HG02588 (cell line): Measurements from ENCODE around the gene PLAAT3.
"Not testable (repeated sequence)": the region's sequence is repeated elsewhere in the genome, so short reads cannot be mapped to it uniquely, and the experiment has no call there.

Experiments used
- ATAC-seq: cut with Tn5 transposase; IDR thresholded peaks from one replicate; pipeline ENCODE4 v1.9.1; 2021; ENCODE audit warnings: mild to moderate bottlenecking, moderate library complexity; ENCODE audit not compliant: unreplicated experiment

The PLAAT3 gene

DNA sequence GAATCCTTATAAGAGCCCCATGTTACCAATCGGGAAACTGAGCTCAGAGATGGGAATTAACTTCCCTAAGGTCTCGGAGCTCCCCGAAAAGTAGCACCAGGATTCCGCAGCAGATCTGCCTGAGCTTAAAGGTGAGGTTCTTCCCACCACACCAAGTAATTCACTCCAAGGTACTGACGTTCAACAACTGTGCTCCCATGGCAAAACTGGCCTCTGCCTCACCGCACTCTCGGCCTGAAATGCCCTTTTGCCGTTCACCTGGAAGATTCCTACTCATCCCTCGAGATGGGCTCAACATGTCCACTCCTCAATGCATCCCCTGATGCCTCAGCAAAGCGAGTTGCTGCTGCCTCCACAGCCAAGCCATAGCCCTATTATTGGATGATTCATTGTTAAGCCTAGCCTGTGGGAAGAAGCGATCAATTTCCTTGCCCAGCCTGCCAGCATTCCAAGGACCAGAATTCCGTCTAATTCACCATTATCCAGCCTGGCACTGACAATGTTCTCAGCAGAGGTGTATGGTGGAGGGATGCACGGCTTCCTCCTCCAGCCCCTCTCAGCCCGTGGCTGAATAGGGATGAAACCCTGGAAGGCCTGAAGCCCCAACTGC is 4.2 kb downstream of the PLAAT3 start:
- no peak for ATAC-seq

DNA sequence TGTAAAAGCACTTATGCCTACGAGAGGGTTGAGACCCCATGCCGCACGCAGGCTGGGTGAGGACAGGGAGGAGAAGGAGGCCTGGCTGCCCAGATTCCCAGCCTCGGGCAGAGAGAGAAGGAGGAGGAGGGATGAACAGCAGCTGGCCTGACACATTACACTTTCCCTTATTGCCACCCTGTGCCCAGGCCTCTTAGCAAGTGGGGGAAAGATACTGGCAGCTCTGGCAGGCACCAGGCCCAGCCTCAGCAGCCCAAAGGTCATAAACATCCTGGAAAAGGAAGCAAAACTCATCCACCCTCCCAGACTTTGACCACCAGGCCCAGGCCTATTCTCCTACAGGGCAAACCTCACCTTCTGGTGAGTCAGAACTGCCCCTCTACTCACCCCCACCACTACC is 4.7 kb downstream of the PLAAT3 start:
- no peak for ATAC-seq

DNA sequence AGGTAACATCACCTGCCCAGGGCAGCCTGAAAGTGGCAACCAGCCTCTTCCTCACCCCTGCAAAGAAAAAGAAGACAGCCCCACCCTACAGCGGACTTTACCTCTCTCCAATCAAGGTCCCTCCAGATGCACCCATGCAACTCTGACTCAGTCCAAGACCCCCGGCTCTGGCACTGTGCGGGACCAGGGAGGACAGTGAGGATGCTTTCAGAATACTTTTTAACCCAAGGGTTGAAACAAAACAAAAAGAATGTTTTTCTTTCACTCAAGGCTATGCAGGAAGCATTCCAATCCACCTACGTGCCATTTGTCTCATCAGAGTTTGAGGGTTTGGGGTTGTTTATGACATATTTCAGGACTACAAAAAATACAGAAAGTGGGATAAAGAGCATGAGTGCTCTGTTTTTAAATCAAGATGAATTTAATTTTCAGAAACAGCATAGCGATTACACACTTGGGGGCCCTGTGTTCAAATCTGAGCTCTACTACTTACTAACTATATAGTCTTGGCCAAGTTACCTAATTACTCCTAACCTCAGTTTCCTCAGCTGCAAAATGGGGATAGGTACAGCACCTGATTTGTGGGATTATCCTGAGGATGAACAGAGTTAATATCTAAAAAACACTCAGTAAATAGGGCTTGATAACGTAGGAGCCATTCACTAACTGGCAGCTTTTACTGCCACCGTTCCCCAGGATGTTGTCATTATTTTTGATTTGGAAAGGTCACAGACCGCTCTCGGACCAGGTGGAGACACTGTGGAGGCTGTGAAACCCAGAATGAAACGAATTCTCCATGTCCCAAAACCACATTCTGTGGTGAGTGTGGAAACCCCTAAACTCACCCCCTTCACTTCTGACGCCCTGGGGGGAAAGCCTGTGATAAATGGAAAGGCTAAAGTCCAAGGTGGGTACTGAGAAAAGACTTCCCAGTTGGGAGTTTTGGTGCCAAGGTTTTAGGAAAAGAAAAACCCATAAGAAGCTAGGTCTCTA is 5.6 kb downstream of the PLAAT3 start:
- no peak for ATAC-seq

- ATAC-seq, result no peak
Observed at GRCh38 chr11:63603180-63603518, 11.1 kb downstream of the PLAAT3 start.

DNA sequence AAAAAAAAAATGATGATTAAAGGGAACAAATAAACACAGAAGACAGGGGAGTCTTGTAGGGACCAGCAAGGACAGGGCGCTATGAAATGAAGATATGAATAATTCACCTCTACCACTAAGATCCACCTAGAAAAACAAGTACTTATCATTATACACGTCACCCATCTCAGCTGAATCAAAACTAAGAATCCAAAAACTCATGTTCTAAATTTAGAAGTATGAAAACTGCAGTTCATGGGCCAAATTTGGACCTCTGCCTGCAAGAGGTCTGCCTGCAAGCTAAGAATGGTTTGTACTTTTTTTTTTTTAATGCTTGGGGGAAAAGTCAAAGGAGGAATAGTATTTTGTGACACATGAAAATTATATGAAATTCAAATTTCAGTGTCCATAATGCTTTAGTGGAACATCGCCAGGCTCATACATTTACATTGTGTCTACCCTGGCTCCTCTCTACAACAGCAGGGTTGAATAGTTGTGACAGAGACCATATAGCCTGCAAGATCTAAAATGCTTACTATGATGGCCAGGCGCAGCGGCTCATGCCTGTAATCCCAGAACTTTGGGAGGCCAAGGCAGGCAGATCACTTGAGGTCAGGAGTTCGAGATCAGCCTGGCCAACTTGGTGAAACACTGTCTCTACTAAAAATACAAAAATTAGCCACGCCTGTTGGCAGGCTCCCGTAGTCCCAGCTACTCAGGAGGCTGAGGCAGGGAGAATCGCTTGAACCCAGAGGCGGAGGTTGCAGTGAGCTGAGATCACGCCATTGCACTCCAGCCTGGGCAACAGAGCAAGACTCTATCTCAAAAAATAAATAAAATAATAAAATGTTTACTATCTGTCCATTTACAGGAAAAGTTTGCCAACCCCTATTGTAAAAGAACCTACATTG is 11.7 kb downstream of the PLAAT3 start:
- ATAC-seq, result not testable (repeated sequence)

- ATAC-seq, result no peak
Observed at GRCh38 chr11:63599211-63600122, 14.8 kb downstream of the PLAAT3 start.

DNA sequence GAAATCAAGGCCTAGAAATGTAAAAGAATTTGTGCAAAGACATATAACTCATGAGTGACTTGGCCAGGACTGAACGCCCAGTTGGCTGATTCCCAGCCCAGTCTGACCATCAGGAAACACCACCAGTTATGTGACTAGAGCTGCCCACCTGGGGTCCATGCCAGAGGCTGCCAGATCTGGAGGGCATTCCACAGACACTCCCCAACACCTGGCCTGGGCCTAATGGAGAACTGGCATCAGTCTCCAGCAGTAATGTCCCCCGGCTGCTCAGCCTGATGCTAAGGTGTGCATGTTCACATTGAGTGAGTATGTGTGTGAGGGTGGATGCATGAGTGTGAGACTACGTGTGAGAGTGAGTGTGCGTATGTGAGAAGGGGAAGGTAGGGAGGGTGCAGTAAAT is 15.7 kb downstream of the PLAAT3 start:
- no peak for ATAC-seq

GRCh38 chr11:63595296-63595695 is 18.9 kb downstream of the PLAAT3 start:
- ATAC-seq, result no peak

DNA sequence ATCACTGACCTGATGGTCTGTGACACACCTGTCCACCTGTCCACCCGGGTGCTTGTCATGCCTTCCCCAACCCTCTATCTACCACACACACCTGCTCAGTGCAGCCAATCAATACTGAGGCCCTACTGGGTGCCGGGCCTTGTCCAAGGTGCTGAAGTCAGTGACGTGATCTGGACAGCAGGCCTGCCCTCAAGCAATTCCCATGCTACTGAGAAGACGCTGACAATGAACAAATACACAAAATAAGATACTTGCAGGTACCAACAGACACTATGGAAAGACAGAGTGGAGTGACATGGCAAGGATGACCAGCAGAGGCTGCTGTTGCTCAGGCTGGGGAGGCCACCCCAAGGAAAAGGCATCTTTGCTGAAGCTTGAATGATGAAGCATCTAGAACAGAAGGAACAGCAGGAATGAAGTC is 21.2 kb downstream of the PLAAT3 start:
- ATAC-seq, result no peak

DNA sequence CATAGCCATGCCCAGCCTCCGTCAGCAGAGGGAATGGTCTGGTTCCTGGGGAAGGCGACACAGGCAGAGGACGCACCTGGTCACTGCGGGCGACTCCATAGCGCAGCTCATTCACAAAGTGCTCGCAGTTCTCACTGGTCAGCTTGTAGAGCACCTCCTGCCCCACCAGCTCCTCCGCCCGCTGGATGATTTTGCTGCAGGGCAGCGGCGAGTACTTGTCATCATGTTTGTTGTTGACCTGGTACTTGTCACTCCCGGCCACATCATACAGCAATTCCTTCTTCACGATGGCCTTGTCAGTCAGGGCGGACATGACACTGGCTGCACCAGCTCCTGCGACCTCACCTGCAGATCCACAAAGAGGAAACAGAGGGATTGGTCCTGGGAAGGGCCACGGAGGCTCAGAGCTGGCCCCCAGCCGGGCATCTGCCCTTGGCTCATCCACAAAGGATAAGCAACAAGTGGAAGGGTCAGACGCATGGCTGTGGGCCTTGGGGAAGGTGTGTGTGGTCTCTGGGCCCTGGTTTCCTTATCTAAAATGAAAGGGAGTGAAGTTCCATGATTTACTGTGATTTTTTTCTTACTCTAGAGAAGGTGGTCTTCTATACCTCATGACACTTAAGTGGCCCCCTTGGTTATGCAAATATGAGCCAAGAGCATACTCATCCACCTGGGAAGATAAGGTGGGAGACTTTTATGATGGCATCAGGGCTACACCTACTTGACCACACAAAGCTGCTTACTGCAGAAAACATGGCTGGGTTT is 24.0 kb downstream of the PLAAT3 start:
- ATAC-seq, result no peak

DNA sequence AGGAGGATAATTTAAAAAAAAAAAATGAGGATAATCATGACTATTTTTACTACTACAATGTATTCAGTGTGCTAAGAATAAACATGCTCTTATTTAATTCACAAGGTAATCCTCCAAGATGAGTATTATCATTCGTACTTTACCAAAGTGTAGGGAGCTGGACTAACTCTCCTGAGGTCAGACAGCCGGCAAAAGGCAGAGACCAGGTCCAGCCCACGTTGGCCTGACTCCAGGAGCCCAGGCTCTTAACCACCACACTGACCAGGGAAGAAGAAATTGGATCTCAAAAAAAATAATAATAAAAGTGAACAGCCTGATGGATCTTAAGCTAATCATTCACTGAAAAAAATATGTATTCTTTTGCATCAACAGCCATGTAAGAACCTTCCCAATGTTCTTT is 25.2 kb downstream of the PLAAT3 start:
- no peak for ATAC-seq

GRCh38 chr11:63586451-63587166 is 27.6 kb downstream of the PLAAT3 start:
- ATAC-seq, result no peak

GRCh38 chr11:63583357-63583677 is 30.9 kb downstream of the PLAAT3 start:
- no peak for ATAC-seq

DNA sequence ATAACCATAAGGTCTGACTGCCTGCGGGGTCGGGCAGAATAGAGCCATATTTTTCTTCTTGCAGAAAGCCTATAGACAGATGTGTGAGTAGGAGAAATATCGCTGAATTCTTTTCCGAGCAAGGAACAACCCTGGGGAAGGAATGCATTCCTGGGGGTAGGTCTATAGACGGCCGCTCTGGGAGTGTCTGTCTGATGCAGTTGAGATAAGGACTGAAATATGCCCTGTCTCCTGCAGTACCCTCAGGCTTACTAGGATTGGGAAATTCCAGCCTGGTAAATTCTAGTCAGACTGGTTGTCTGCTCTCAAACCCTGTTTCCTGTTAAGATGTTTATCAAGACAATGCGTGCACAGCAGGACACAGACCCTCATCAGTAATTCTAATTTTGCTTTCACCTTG is 33.0 kb downstream of the PLAAT3 start:
- not testable (repeated sequence) for ATAC-seq

DNA sequence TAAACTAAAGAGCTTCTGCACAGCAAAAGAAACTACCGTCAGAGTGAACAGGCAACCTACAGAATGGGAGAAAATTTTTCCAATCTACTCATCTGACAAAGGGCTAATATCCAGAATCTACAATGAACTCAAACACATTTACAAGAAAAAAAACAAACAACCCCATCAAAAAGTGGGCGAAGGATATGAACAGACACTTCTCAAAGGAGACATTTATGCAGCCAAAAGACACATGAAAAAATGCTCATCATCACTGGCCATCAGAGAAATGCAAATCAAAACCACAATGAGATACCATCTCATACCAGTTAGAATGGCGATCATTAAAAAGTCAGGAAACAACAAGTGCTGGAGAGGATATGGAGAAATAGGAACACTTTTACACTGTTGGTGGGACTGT is 35.4 kb downstream of the PLAAT3 start:
- not testable (repeated sequence) for ATAC-seq

DNA sequence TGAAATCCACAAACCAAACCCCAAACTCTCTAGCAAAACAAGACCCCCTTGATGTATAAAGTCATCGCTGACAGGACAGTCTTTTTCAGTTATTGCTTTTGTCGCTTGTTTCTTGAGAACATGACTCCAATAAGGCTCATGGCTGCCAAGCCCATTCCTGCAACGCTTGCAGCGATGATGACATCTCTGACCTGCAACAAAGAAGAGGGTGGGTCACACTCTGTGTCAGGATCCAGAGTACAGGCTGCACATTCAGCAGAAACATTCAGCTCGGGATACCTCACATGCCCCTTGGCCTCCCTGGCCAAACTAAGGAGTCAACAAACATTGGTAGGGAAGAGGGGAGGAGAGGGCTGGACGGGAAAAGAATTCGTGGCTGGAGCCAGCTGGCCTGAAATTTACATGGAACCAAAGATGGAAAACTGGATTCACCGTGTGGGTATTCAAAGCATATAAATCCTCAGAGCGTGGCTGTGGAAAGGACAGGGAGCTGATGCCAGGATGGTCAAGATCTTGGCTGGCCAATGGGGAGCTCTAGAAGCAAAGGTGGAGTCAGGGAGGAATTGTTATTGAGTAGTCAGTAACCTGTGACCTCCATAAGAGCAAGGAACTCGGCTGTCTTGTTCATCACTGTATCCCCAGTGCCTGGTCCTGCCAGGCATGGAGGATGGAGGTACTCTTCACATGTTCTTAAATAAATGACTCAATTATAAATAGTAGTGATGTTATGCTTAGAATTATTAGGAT is 39.2 kb downstream of the PLAAT3 start:
- no peak for ATAC-seq

GRCh38 chr11:63573881-63574855 is 40.1 kb downstream of the PLAAT3 start:
- no peak for ATAC-seq
